Breast epithelium (tissue), 3 donors: Measurements from ENCODE around the gene EGLN1.

Source experiments
- CTCF ChIP-seq, 3 donors: fragments of 450-650 bp; IDR thresholded peaks; one replicate each; pipeline ENCODE4 v1.5.1; 2016 to 2017; ENCODE audit warnings: antibody characterized with exemption in 3 of 3, mild to moderate bottlenecking in 3 of 3, moderate library complexity in 3 of 3
- POLR2A ChIP-seq: fragments of 450-650 bp; IDR thresholded peaks from one replicate; pipeline ENCODE4 v1.6.1; 2016; ENCODE audit warnings: antibody characterized with exemption, mild to moderate bottlenecking, moderate library complexity

GRCh38 chr1:231381729-231382128, 40.4 kb downstream of the EGLN1 start:
- TF ChIP-seq CTCF (IDR thresholded peaks at IDR 0.05) (no peak), POLR2A (no peak)
